Stimulated activated CD4-positive, alpha-beta T cell treated with anti-CD3 and anti-CD28 coated beads, Interleukin-4, amount 100 ng/mL, for 48 hours (primary cell): ENCODE measurements around the gene PCDHGC5.

Experiments used
- DNase-seq, 2 donors: peaks; one replicate each; pipeline ENCODE4 v3.0.0-alpha.2; 2020; ENCODE audit warnings: low read depth in 2 of 2

Gene PCDHGC5

DNA sequence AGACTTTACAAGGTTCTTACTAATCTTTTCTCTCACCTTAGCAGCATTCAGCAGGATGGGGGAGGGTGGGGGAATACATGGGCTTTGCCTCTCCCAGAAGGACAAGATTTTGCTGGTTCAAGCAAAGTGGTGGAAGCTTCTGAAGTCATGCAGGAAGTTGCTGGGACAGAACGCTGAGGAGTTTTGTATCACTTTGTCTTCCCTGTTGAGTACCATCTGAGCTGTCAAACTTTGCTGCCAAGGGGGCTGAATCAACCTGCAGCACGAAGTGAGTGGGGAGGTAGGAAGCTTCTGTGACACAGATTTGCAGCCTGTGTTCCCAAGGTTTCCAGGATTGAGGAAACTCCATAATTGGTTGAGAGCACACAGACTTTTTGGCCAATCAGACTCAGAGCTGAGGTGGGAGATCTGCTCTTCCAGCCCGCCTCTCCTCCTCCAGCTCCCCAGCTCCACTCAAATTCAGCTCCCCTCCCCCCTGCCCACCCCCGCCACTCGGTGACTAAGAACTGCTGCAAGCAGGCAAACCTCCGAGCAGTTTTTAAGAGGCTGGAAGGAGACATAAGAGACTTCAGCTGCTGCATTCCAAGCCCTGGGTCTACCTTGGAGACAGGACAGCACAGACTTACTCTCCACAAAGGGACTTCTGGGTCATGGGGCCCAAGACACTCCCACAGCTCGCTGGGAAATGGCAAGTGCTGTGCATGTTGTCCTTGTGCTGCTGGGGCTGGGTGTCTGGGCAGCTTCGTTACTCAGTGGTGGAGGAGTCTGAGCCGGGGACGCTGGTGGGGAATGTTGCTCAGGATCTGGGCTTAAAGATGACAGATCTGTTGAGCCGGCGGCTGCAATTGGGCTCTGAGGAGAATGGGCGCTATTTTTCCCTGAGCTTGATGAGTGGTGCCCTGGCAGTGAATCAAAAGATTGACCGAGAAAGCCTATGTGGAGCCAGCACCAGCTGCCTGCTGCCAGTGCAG, at the start of gene PCDHGC5:
Gene PCDHGC5 (plus strand): TSS at position 491 of the 971 bp plus-strand sequence. CDS start 160 bp downstream, at position 651.
- no peak for DNase-seq

DNA sequence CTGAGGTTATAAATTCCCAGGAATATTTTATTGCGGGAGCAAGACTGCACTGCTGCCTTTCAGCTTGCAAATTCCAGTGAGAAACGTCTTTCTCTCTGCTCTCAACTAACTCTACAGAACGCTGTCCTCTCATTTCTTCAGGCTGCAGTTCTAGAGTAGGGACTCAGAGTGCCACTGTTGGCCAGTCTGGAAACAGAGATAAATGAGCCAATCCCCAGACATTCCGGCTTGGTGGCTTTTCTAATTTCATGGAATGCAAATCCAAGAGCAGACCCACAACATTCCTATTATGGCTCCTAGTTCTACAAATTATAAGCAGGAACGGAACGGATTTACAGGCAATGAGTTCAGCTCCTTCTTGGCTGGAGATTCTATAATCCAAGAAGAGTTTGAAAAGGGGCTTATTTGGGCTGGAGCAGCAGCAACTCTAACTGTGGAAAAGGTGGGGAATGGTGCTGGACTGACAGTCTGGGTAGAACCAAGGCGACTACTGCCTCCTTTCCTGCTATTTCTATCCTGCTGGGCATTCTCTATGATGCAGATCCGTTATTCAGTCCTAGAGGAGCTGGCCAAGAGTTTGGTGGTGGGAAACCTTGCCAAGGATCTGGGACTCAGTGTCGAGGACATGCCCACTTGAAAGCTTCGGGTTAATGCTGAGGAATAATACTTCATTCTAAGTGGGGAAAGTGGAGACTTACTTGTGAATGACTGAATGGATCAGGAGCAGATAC, 49.3 kb upstream of the PCDHGC5 start:
- DNase-seq = no peak

DNA sequence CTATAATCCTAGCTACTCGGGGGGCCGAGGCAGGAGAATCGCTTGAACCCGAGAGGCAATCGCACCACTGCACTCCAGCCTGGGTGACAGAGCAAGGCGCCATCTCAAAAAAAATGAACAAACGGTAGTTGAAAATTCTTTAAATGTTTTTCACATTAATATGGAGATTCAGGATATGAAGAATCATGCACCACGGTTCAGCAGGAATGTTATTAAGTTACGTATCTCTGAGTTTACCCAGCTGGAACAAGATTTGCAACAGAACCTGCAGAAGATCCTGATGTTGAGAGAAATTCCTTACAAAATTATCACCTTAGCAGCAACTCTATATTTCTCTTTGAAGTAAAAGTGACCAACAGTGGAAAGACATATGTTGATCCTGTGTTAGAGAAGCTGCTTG, 48.5 kb upstream of the PCDHGC5 start:
- no peak for DNase-seq

DNA sequence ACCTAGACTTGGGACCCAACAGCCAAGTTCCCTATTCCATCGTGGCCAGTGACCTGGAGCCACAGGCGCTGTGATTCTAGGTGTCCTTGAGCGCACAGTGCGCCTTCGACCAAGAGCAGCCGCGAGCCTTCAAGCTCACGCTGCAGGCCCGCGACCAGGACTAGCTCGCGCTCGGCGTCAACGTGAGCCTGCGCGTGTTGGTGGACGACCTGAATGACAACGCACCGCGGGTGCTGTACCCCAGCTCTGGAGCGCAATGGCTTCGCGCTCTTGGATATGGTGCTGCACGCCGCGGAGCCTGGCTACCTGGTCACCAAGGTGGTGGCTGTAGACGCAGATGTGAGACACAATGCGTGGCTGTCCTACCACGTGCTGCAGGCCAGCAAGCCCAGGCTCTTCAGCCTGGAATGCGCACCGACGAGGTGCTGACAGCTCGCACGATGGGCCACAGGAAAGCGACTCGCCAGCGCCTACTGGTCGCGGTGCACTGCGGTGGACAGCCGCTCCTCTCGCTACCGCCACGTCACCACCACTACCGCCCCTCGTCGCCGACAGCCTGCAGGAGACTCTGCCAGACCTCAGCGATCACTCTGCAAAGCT, 47.2 kb upstream of the PCDHGC5 start:
- DNase-seq = no peak

DNA sequence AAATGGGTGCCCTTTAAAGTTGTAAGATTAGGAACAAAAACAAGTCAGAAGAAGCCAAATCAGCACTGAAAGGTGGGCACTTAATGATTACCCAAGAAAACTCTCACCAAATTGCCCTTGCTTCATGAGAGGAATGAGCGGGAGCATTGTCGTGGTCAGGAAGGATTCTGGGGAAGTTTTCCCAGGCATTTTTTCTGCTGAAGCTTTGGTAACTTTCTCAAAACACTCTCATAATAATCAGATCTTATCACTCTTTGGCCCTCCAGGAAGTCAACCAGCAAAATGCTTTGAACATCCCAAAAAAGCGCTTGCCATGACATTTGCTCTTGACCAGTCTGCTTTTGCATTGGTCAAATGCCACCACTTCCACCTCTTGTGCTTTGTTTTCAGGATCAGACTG, 23.5 kb upstream of the PCDHGC5 start:
- no peak for DNase-seq

DNA sequence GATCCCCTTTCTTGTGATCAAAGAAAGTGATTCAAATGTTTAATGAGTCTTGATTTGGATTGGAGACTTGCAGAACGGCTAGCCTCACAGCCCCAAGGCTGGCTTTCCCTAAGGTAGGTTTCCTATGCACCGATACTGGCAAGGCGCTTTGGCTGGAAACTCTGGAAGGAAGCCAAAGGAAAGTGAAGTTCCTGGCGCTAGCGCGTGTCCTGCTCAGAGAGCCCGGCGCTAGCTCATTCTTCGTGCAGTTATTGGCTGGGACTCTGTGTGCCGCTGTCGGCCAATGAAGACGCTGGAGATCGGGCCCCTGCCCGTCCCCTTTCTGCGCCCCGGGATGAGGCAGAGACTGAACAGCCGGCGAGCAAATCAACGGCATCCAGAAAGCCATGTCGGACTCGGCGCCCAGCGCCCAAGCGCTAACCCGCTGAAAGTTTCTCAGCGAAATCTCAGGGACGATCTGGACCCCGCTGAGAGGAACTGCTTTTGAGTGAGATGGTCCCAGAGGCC, 13.2 kb upstream of the PCDHGC5 start, which contains the start of gene PCDHGC3:
Gene PCDHGC3 (plus strand): TSS at position 342 of the 507 bp plus-strand sequence. CDS start 151 bp downstream, at position 493.
- peak; percentile 43 to 56 for DNase-seq

DNA sequence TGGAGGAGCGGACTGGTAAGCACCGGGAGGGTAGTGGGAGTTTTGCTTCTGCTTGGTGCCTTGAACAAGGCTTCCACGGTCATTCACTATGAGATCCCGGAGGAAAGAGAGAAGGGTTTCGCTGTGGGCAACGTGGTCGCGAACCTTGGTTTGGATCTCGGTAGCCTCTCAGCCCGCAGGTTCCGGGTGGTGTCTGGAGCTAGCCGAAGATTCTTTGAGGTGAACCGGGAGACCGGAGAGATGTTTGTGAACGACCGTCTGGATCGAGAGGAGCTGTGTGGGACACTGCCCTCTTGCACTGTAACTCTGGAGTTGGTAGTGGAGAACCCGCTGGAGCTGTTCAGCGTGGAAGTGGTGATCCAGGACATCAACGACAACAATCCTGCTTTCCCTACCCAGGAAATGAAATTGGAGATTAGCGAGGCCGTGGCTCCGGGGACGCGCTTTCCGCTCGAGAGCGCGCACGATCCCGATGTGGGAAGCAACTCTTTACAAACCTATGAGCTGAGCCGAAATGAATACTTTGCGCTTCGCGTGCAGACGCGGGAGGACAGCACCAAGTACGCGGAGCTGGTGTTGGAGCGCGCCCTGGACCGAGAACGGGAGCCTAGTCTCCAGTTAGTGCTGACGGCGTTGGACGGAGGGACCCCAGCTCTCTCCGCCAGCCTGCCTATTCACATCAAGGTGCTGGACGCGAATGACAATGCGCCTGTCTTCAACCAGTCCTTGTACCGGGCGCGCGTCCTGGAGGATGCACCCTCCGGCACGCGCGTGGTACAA, 12.6 kb upstream of the PCDHGC5 start:
- DNase-seq = no peak

DNA sequence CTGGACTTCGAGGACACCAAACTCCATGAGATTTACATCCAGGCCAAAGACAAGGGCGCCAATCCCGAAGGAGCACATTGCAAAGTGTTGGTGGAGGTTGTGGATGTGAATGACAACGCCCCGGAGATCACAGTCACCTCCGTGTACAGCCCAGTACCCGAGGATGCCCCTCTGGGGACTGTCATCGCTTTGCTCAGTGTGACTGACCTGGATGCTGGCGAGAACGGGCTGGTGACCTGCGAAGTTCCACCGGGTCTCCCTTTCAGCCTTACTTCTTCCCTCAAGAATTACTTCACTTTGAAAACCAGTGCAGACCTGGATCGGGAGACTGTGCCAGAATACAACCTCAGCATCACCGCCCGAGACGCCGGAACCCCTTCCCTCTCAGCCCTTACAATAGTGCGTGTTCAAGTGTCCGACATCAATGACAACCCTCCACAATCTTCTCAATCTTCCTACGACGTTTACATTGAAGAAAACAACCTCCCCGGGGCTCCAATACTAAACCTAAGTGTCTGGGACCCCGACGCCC, 11.8 kb upstream of the PCDHGC5 start:
- DNase-seq = no peak

DNA sequence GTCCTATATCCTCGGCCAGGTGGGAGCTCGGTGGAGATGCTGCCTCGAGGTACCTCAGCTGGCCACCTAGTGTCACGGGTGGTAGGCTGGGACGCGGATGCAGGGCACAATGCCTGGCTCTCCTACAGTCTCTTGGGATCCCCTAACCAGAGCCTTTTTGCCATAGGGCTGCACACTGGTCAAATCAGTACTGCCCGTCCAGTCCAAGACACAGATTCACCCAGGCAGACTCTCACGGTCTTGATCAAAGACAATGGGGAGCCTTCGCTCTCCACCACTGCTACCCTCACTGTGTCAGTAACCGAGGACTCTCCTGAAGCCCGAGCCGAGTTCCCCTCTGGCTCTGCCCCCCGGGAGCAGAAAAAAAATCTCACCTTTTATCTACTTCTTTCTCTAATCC, 11.1 kb upstream of the PCDHGC5 start:
- DNase-seq = no peak

DNA sequence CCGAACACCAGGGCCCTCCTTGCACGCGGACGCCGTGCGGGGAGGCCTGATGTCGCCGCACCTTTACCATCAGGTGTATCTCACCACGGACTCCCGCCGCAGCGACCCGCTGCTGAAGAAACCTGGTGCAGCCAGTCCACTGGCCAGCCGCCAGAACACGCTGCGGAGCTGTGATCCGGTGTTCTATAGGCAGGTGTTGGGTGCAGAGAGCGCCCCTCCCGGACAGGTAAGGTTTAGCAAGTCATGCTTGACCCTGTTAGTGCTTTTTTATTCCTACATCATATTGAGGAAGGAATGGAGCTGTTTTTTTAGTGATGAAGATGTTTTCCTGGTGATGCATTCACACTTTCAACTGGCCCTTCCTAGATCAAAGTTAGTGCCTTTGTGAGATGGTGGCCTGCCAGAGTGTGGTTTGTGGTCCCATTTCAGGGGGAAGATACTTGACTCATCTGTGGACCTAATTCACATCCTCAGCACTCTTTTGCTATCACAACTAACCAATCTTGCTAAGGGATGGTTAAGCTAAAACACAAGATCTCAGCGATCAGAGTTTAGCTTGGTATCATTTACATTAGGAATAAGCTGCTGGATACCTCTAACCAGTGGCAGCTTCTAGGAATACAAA, 10.4 kb upstream of the PCDHGC5 start:
- no peak for DNase-seq

DNA sequence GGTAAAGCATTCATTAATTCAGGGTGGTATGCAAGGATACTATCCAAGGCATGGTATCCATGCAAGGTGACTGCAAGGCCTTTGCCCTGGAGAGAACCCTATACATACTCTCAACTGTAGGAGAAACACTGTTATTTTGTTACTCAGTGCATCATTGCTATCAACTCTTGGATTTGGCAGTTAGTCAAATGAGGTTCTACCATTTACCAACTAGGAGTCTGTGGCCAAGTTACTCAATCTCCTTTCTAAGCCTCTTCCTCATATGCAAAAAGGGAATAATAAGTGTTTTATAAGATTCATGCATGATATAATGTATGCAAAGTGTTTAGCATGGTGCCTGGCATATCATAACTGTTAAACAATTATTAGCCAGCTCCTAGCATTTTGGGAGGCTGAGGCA, 9.1 kb upstream of the PCDHGC5 start:
- DNase-seq = no peak

DNA sequence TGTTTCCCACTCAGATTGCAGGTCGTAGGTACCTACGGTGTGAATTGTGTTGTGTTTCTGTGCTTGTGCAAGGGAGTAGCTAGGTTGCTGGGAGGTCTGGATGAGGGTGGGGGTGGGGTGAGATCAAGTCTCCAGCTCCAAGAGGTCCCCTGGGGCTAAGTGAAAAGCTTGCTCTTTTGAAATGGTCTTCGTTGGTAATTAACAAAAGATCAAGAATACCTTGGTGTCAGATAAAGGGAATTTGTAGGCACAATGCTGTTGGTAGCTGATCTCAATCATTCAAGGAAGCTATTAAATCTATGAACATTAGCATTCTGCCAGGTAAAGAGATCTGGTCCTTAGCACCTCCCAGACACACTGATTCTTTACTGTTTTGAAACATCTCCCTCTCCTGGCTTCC, 5.0 kb upstream of the PCDHGC5 start:
- DNase-seq = no peak

DNA sequence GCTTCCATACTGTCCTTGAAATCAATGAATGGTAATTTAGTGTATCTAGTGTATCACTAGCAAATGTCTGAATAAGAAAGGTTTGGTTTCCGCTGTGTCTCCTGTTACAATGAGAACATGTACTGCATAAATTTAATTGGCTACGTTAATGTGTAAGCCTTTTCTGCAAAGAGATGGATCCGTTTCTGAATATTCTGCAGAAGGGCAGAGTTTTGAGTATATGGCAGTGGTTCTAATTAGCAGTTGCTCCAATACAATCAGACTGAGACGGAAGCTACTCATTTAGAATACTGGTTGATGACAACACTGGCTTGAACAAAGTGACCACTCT, 4.6 kb upstream of the PCDHGC5 start:
- no peak for DNase-seq

DNA sequence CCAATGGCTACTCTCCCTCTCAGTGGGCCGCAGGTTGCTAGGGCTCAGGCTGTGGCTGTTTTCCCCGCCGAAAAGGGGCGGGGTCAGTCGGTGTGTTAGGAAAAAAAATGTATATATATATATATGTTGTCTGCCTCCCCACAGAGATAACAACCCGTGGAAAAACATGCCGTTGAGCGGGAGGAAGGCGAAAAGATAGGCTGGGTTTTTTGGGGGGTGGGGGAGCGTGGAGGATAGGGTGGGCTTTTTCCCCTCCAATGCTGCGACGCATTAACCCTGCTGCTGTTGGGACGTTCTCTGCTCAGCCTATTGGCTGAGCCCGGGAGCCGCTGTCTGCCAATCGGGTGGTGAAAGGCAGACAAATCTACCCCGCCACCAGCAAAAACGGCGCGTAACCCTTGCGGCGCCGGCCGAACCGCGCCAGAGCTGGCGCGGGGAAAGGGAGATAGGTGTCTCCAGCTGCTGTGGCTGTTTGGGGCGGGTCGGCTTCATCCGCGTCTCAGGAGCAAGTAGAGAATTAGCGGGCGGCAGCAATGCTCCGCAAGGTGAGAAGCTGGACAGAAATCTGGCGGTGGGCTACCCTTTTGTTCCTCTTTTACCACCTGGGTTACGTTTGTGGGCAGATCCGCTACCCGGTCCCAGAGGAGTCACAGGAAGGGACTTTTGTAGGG, 4.1 kb upstream of the PCDHGC5 start, which contains the start of gene PCDHGC4:
Gene PCDHGC4 (plus strand): TSS at position 390 of the 671 bp plus-strand sequence. CDS start 144 bp downstream, at position 534.
- no peak for DNase-seq

DNA sequence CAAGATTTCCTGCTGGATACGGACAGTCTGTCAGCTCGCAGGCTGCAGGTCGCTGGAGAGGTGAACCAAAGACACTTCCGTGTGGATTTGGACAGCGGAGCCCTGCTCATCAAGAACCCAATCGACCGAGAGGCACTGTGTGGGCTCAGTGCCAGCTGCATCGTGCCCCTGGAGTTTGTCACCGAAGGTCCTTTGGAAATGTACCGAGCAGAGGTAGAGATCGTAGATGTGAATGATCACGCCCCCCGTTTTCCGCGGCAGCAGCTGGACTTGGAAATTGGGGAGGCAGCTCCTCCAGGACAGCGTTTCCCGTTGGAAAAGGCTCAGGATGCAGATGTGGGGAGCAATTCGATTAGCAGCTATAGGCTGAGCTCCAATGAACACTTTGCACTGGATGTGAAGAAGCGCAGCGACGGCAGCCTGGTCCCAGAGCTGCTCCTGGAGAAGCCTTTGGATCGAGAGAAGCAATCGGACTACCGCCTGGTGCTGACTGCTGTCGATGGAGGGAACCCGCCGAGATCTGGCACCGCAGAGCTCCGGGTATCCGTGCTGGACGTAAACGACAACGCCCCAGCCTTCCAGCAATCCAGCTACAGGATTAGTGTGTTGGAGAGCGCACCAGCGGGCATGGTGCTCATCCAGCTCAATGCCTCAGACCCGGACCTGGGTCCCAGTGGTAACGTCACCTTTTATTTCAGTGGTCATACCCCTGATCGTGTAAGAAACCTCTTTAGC, 3.4 kb upstream of the PCDHGC5 start:
- DNase-seq = no peak

DNA sequence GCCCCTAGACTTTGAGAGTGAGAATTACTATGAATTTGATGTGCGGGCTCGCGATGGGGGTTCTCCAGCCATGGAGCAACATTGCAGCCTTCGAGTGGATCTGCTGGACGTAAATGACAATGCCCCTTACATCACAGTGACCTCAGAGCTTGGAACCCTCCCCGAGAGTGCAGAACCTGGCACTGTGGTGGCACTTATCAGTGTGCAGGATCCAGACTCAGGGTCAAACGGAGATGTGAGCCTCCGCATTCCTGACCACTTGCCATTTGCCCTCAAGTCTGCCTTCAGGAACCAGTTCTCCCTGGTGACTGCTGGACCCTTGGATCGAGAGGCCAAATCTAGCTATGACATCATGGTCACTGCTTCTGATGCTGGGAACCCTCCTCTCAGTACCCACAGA, 2.8 kb upstream of the PCDHGC5 start:
- no peak for DNase-seq

DNA sequence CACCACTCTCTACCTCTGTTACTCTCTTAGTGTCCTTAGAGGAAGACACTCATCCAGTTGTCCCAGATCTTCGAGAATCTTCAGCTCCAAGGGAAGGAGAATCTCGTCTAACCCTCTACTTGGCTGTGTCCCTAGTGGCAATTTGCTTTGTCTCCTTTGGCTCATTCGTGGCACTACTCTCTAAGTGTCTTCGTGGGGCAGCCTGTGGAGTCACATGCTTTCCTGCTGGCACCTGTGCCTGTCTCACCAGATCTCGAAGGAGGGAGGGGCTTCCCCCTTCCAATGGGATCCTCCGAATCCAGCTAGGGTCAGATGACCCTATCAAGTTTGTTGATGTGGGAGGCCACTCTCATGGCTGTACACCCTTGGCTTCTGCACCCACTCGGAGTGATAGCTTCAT, 1.8 kb upstream of the PCDHGC5 start:
- no peak for DNase-seq

DNA sequence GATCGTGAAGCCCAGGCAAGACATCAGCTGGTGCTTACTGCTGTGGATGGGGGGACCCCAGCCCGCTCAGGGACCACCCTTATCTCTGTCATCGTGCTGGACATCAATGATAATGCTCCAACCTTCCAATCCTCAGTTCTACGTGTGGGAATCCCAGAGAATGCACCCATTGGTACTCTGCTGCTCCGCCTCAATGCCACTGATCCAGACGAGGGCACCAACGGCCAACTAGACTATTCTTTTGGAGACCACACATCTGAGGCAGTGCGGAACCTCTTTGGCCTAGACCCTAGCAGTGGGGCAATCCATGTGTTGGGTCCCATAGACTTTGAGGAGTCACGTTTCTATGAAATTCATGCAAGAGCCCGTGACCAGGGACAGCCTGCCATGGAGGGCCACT, 960 bp downstream of the PCDHGC5 start:
- no peak for DNase-seq

DNA sequence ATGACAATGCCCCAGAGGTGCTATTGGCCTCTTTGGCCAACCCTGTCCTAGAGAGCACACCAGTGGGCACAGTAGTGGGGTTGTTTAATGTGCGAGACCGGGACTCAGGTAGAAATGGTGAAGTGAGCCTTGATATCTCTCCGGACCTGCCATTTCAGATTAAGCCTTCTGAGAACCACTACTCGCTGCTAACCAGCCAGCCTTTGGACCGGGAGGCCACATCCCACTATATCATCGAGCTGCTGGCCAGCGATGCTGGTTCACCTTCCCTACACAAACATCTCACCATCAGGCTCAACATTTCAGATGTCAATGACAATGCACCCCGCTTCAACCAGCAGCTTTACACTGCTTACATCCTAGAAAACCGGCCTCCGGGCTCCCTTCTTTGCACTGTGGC, 1.4 kb downstream of the PCDHGC5 start:
- DNase-seq = no peak
